ENCODE data around the gene PCED1B.

Gene PCED1B

DNA sequence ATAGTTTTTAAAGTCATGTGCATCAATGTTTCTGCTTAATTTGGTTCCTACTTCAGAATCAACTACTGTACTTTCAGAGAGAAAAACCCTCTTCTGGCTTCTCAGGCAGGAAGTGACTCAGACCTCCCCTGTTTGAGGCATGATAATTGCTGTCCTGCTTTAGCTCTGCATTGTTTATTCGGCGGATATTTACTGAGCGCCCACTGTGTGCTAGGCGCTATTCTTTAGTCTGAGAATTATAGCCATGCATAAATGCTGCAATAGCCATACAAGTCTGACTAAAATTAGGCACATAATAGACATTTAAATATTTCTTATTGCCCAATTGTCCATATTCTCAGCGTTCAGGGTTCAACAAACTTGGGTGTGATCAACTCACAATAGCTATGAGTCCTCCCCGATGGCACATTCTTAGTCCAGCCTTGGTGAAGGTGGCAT is 6.4 kb downstream of the PCED1B start:
- in situ Hi-C loops (cut with MboI; ENCODE audit: low sequenced_read_pairs) = no loop called here

DNA sequence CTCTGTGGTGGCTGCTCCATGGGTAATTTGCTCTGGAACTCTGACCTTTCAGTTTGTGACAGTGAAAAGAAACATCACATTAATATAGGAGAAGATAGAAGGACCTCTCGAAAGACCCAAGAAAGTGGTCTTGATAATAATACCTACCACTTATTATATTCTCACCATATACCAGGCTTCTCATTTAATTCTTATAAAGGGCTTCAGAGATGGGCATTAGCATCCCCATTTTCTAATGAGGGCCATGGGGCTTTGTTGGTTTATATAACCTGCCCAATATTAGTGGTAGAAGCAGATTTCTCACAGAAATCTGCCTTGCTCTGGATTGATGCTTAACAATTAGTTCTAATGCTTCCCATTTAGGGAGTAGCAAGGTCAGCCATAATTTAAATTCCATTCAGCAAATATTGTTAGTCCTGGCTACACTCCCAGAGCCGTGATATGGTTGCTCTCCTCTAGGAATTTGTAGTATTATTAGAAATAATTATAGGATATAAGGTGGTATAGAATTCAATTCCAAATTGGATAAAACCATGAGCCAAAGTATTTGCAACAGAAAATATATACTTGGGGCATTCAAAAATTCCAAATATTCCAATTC is 7.8 kb downstream of the PCED1B start:
- in situ Hi-C loops (cut with MboI; ENCODE audit: low sequenced_read_pairs) = no loop called here

DNA sequence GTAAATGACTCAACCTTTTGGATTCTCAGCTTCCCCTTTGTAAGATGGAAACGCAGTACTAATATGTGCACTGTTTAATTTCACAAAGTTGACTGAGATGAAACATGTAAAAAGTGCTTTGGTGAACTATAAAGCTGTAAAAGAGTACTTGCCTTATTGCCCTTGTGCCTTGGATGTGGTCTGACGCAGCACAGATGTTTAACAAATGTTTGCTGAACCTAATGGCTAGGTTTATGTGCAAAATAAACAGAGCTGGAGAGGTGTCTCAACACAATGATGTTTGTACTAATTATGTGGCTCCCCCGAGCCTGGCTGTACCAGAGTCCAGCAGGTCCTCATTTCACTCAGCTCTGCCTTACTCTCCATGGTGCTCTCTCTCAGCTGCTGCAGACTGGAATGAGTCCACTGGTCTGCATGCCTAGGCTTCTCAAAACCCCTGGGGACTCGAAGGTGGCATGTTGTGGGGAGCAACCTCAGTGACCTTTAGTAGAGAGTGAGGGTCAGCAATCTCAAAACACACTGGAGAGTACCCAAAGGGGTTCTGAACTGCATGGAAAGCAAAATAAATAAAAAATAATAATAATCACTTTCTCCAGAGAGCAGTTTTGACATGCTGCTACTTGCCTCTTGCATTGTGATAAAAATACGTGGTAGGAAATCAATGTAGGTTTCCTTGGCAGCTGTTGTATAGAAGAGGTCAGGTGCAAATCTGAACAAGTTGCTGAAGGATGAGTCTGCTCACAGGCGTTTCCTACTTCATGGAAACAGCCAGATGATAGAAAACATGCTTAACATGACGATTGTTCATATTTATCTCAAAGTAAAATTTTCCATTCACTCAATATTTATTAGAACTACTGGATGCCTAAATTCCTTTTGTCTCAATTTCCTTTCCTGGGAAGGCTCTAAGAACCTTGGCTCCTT is 8.9 kb downstream of the PCED1B start:
- in situ Hi-C loops (cut with MboI; ENCODE audit: low sequenced_read_pairs) = no loop called here

- in situ Hi-C loops (cut with MboI; ENCODE audit: low sequenced_read_pairs) = no loop called here
These were observed 11.6 kb downstream of the PCED1B start for GRCh38 chr12:47091009-47091408.

DNA sequence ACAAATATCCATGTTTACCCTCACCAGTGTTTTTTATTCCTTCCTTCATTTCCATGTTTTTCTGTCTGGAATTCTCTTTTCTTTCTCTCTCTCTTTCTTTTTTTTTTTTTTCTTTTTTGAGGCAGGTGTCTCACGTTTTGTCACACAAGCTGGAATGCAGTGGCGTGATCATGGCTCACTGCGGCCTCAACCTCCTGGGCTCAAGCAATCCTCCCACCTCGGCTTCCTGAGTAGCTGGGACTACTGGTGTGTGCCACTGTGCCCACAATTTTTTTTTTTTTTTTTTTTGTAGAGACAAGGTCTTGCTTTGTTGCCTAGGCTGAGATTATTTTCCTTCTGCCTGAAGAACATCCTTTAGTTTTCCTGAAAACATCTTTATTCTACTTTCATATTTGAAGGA is 15.4 kb downstream of the PCED1B start:
- in situ Hi-C loops (cut with MboI; ENCODE audit: low sequenced_read_pairs) = no loop called here

- in situ Hi-C loops (cut with MboI; ENCODE audit: low sequenced_read_pairs) = no loop called here
These were observed 16.2 kb downstream of the PCED1B start for GRCh38 chr12:47095446-47096236.

GRCh38 chr12:47097276-47097896 is 18.0 kb downstream of the PCED1B start:
- in situ Hi-C loops (cut with MboI; ENCODE audit: low sequenced_read_pairs) = no loop called here

GRCh38 chr12:47098099-47098498 is 18.7 kb downstream of the PCED1B start:
- in situ Hi-C loops (cut with MboI; ENCODE audit: low sequenced_read_pairs) = no loop called here

DNA sequence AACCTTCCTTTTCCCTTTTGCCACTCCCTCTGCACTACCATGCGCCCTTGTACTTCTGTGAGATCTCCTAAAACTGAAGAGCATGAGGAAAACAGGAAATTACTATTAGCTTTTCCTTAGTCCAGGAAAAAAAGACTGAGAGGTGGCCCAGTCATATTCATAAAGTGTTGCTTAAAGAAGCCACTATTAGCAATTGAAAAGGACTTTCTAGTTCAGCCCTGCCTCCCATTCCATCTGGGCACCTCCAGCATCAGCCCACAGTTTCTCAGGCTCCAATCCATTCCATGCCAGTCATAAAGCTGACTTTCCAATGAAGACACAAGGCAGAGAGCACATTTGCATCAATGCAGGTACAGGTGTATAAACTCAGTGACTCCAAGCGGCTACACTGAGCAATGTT is 20.2 kb downstream of the PCED1B start:
- in situ Hi-C loops (cut with MboI; ENCODE audit: low sequenced_read_pairs) = no loop called here

DNA sequence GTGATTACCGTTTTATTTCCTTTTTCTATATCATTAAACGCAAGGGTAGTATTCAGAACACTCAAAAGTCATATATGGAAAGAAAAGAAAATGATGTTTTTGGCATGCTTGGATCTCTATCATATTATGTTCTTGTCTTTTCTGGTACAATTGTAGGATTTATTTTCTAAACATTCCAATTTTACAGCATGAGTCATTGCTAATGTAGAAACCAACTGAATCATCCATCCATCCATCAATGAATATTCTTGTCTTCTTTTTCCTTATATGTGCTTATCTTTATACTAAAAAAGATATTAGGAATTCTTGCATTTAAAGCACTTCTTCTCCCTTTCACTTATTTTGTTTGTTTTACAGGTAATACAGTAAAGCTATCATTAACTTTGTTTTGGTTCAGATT is 20.7 kb downstream of the PCED1B start:
- in situ Hi-C loops (cut with MboI; ENCODE audit: low sequenced_read_pairs) = no loop called here

DNA sequence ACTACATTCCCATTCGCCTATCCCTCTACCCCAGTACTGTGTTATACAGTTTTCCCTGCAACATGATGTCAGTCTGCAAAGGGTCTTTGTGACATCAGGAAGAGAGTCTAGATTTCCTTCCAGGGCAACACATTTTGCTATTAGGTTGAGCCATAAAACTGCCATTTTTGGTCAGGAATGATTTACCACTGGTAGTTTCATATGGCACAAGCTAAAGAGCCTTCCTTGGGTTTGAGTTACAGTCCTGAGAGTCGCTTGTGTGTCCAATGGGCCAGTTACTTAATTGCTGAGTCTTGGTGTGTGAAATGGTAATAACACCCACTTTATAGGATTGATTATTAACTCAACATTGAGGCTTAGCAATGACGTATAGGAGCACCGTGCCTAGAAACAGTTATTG is 23.0 kb downstream of the PCED1B start:
- in situ Hi-C loops (cut with MboI; ENCODE audit: low sequenced_read_pairs) = no loop called here

DNA sequence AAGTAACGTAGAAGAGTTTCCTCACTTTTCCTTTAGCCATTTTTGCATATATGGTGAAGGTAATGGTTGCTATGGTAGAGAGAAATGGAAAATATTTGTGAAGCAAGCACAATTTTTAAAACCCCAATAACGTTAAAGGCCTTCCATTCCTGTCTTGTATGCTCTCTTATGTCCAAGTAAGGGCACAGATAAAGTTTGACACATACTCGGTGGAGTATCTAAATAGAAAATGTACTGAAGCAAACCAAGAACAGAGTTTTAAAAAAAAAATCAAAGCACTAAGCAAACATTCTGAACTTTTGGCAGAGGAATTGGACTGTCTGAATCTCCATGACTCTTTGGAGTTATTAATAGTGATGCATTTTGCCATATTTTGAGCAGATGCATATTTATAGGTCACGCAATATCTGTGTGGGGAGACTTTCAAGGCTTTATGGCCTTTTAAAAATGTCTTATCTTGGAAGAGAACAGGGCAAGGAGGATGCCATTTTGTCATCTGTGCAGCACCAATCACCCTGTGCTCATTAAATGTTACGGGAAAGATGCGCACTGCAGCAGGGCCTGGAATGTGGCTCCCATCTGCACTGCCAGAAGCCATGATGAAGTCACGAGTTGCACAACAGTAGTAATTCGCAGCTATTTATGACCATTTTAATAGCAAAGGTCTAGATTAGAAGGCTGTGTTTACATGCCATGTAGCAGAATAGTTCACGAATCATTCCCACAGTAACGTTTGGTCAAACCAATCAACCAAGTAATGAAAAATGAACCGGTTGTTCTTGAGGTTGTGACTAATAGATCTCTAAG is 23.6 kb downstream of the PCED1B start:
- in situ Hi-C loops (cut with MboI; ENCODE audit: low sequenced_read_pairs) = no loop called here

- in situ Hi-C loops (cut with MboI; ENCODE audit: low sequenced_read_pairs) = no loop called here
These were observed 26.7 kb downstream of the PCED1B start for GRCh38 chr12:47105914-47106674.

- in situ Hi-C loops (cut with MboI; ENCODE audit: low sequenced_read_pairs) = no loop called here
These were observed 28.0 kb downstream of the PCED1B start for GRCh38 chr12:47107446-47107845.

DNA sequence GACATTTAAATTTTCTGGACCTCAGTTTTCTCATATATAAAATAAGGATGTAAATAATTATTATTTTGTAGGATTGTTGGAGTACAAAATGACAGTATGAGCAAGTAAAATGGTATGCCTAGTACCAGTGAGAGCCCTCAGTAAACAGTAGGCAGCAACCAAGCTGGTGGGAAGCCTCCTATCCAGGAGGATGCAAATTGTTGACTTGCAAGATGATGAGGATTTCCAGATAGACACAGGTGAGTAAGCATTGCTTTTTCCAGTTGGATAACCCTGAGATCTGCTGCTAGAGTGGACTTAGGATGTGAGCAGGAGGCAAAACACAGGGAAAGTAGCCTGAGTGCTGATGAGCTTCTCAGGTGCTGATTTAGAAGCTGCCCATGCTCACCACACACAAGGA is 28.5 kb downstream of the PCED1B start:
- in situ Hi-C loops (cut with MboI; ENCODE audit: low sequenced_read_pairs) = no loop called here

DNA sequence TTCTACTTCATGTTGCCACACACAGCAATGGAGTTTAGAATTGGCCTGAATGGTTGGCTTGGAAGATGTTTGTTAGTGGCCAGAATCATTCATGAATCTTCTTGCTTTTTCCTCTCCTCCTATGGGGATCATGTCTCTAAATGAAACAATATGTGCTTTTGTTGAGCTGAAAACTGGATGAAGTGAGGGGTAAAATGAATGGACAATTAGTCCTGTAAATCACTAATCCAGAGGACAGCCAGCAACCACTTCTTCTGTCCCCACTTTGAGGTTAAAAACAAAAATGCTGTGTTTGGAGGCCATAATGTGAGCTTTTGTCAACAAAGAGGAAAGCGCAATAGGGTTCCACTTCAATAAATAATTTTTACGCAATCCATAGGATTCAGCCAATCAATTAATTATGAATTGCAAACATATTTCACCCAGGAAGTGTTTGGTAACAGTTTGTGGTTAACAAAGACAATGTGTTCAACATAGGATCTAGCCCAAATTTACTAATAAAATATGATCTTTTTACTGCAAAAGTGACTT is 30.7 kb downstream of the PCED1B start:
- in situ Hi-C loops (cut with MboI; ENCODE audit: low sequenced_read_pairs) = no loop called here

GRCh38 chr12:47110718-47111391 is 31.4 kb downstream of the PCED1B start:
- in situ Hi-C loops (cut with MboI; ENCODE audit: low sequenced_read_pairs) = no loop called here

DNA sequence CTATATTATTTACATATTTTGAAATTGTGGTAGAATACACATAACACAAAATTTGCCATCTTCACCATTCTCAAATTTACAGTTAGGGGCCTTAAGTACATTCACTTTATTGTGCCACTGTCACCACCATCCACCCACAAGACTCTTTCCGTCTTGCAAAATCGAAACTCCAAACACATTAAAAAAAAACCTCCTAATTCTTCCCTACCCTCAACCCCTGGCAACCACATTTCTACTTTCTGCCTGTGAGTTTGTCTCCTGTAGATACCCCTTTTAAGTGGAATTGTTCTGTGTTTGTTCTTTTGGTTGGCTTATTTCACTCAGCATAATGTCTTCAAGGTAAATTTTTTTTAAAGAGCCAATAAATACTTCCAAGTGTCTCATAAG is 32.0 kb downstream of the PCED1B start:
- in situ Hi-C loops (cut with MboI; ENCODE audit: low sequenced_read_pairs) = no loop called here

- in situ Hi-C loops (cut with MboI; ENCODE audit: low sequenced_read_pairs) = no loop called here
These were observed 32.4 kb downstream of the PCED1B start for GRCh38 chr12:47111854-47112253.
